Upper lobe of right lung (tissue), 1 donor: Measurements from ENCODE around the gene ADCY10. TPM values are rescaled to one million over a fixed set of nuclear protein-coding genes. Genes with fewer than 3 reads are reported as not detected.

Experiments used
- ATAC-seq: fragments of 200-7000 bp; cut with Tn5 transposase; one replicate; pipeline ENCODE4 v1.9.1; 2020; ENCODE audit warnings: mild to moderate bottlenecking, moderate library complexity
- DNase-seq: peaks from one replicate; pipeline ENCODE4 v3.0.0-alpha.2; 2020
- H3K27ac ChIP-seq: fragments of 200-600 bp; one replicate; pipeline ENCODE4 v1.8.0; 2022
- H3K27me3 ChIP-seq: fragments of 200-600 bp; one replicate; pipeline ENCODE4 v1.8.0; 2022; ENCODE audit warnings: mild to moderate bottlenecking
- H3K36me3 ChIP-seq: fragments of 200-600 bp; one replicate; pipeline ENCODE4 v1.8.0; 2022
- H3K4me1 ChIP-seq: fragments of 200-600 bp; one replicate; pipeline ENCODE4 v1.8.0; 2022
- H3K4me3 ChIP-seq: fragments of 200-600 bp; one replicate; pipeline ENCODE4 v1.8.0; 2022; ENCODE audit warnings: mild to moderate bottlenecking
- H3K9me3 ChIP-seq: fragments of 200-600 bp; one replicate; pipeline ENCODE4 v1.8.0; 2022
- intact Hi-C: fragments of 100-400 bp; cut with DNase I; formaldehyde crosslinking; loops from one replicate; pipeline ENCODE4 v1.11.0; 2022
- total RNA-seq: library from RNA; stranded (reverse); fragmentation: NEBNext Ultra II Directional; extraction: Animal tissue kit (Norgen Biotek cat#: 25700); gene quantifications from one replicate; pipeline ENCODE4 v1.2.1, GENCODE V29; 2021
- TF ChIP-seq, protein P1 (sequence below): fragments of 200-600 bp; IDR thresholded peaks from one replicate; pipeline ENCODE4 v1.8.0; 2022; ENCODE audit warnings: antibody characterized with exemption
- donor health status: DM: no; HTN: yes; CAD: no; lungs with severe emphysema.

Gene ADCY10
- total RNA-seq, 1 donor from 2014 or later: 0.29 TPM

DNA sequence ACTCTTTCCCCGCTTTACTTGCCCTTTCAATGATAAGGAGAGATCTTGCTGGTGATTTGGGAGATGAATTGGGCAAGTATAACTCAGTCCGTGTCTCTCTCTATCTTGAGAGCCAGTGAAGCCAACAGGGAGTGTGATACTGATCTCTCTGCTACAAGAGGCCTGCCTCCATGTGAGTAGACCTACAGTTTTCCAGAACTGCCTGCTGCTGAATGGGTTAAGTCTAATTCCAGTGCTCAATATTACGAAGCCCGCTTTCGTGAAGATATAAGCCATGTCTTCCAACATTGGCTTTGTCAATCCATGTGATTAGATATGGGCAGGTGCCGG lies 92.6 kb downstream of the ADCY10 start:
- H3K9me3 ChIP-seq: no peaks in the 10 kb centered on the region
- H3K36me3 ChIP-seq: no peaks in the 10 kb centered on the region
- H3K27me3 ChIP-seq: no peaks in the 10 kb centered on the region
- ATAC-seq: no peak
- intact Hi-C loops: no loop called here
- no peak for DNase-seq
- no peak overlapping the region for H3K4me3 ChIP-seq
- no peaks in the 10 kb centered on the region for H3K4me1 ChIP-seq
- no peak overlapping the region for H3K27ac ChIP-seq
- TF ChIP-seq, protein P1, sequence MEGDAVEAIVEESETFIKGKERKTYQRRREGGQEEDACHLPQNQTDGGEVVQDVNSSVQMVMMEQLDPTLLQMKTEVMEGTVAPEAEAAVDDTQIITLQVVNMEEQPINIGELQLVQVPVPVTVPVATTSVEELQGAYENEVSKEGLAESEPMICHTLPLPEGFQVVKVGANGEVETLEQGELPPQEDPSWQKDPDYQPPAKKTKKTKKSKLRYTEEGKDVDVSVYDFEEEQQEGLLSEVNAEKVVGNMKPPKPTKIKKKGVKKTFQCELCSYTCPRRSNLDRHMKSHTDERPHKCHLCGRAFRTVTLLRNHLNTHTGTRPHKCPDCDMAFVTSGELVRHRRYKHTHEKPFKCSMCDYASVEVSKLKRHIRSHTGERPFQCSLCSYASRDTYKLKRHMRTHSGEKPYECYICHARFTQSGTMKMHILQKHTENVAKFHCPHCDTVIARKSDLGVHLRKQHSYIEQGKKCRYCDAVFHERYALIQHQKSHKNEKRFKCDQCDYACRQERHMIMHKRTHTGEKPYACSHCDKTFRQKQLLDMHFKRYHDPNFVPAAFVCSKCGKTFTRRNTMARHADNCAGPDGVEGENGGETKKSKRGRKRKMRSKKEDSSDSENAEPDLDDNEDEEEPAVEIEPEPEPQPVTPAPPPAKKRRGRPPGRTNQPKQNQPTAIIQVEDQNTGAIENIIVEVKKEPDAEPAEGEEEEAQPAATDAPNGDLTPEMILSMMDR: no peak

DNA sequence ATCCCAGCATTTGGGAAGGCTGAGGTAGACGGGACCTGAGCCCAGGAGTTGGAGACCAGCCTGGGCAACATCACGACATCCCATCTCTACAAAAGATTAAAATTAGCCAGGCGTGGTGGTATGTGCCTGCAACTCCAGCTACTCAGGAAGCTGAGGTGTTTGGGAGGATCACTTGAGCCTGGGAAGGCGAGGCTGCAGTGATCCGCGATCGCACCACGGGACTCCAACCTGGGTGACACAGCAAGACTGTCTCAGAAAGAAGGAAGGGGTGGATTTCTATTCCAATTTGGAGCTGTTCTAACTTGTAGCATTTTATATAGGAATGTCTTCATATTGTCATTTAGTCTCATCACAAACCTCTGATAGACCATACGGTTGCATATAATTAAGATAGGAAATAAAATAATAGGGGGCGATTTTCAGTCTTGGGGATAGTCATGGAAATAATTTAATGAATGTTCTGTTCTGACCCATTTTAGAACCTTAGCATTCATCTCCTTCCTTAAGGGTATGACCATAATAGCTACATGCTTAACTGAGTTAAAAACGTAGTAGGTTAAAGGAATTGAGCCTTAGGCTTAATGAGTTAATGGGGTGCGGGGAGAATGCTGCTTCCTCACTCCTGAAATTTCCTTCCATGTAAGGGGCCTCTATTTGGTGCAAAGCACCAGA lies 93.1 kb downstream of the ADCY10 start:
- Histone ChIP-seq H3K4me3 (no peak overlapping the region), H3K27ac (no peak overlapping the region), H3K36me3 (no peaks in the 10 kb centered on the region), H3K9me3 (no peaks in the 10 kb centered on the region), H3K4me1 (no peaks in the 10 kb centered on the region), H3K27me3 (no peaks in the 10 kb centered on the region)
- intact Hi-C loops: no loop called here
- TF ChIP-seq, protein P1: no peak
- no peak for ATAC-seq
- no peak for DNase-seq

DNA sequence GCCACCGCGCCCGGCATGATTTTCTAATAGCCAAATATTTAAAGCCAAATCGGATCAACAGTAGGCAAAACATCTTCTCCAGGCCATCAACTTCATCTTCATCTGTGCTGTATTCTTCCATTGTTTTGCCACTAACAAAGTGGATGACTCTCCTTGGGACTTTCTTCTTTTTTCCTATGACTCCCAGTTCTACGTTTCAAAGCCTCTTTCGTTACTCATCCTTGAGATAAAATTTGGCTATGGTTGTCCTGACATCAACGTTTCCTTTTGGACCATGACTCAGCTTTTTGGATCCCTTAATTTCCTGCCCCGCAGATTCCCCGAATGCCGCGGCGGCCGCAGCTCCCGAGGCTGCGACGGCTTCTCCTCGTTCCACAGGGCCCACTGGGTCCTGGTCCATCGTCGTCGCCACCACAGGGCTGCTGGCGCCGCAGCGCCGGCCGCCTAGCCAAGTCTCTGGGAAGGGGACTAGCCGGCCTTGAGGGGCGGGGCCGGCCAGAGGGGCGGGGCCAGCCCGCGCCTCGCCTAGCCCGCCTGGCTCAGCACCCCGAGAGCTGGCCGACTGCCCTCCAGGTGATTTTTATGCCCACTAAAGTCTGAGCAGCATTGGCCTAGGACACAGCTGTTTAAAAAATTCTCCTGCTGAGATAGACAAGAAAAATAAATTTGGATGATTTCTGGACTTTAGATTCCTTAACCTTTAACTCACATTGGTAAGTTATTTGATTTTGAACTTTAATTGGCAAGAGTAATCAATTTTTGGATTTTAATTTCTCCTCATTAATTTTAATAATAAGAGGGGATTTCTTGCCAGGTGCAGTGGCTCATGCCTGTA lies 93.9 kb downstream of the ADCY10 start:
- peak overlapping the region; percentile 36 for H3K27ac ChIP-seq
- H3K27me3 ChIP-seq: no peaks in the 10 kb centered on the region
- peak; percentile 85 for DNase-seq
- ATAC-seq: peak; percentile 97
- TF ChIP-seq, protein P1: no peak
- peak overlapping the region; percentile 47 for H3K4me3 ChIP-seq
- H3K36me3 ChIP-seq: no peaks in the 10 kb centered on the region
- intact Hi-C loops: no loop called here
- H3K9me3 ChIP-seq: peaks cover 4% of the 10 kb centered on the region
- no peaks in the 10 kb centered on the region for H3K4me1 ChIP-seq

DNA sequence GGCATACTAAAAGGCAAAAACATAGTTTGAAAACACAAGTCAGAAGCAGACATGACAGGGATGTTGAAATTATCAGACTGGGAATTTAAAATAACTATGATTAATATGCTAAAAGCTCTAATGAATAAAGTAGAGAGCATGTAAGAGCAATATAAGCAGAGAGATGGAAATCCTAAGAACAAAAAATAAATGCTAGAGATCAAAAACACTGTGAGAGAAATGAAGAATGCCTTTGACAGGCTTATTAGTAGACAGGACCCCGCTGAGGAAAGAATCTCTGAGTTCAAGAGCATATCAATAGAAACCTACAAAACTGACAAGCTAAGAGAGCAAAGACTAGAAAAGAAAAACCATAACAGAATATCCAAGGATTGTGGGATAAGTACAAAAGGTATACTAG lies 98.3 kb downstream of the ADCY10 start:
- no peak overlapping the region for H3K27ac ChIP-seq
- intact Hi-C loops: no loop called here
- TF ChIP-seq, protein P1: no peak
- no peak for DNase-seq
- no peak for ATAC-seq
- no peaks in the 10 kb centered on the region for H3K36me3 ChIP-seq
- H3K4me3 ChIP-seq: no peak overlapping the region
- no peaks in the 10 kb centered on the region for H3K27me3 ChIP-seq
- peaks cover 4% of the 10 kb centered on the region for H3K9me3 ChIP-seq
- no peaks in the 10 kb centered on the region for H3K4me1 ChIP-seq

DNA sequence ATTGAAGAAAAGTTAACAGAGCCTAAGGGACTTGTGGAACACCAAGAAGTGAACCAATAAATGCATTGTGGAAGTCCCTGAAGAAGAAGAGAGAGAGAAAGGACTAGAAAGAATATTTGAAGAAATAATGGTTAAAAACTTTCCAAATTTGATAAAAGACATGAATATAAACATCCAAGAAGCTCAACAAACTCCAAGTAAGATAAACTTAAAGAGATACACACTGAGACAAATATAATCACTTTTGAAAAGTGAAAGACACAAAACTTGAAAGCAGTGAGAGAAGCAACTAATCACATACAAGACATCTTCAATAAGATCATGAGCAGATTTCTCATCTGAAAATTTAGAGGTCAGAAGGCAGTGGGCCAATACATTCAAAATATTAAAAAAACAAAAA lies 101.0 kb downstream of the ADCY10 start:
- no peaks in the 10 kb centered on the region for H3K36me3 ChIP-seq
- no peaks in the 10 kb centered on the region for H3K27me3 ChIP-seq
- ATAC-seq (no peak), DNase-seq (no peak)
- H3K27ac ChIP-seq: no peak overlapping the region
- intact Hi-C loops: no loop called here
- H3K9me3 ChIP-seq: peaks cover 4% of the 10 kb centered on the region
- no peak overlapping the region for H3K4me3 ChIP-seq
- TF ChIP-seq, protein P1: no peak
- no peaks in the 10 kb centered on the region for H3K4me1 ChIP-seq
